Uterus (tissue), 2 donors: ENCODE measurements around the gene ARHGEF11.

Experiments used
- POLR2A ChIP-seq, 2 donors: fragments of 450-650 bp; IDR thresholded peaks; one replicate each; pipeline ENCODE4 v1.6.1; 2016; ENCODE audit warnings: antibody characterized with exemption in 2 of 2, mild to moderate bottlenecking in 1 of 2, moderate library complexity in 1 of 2
- TF ChIP-seq, protein P1 (sequence below), 4 experiments: fragments of 200-600 bp in 2 of 4; fragments of 450-650 bp in 2 of 4; sonication (generic) in 2 of 4; IDR thresholded peaks; one replicate each; pipeline ENCODE4 v1.5.1; 2016 to 2019; ENCODE audit warnings: antibody characterized with exemption in 4 of 4, mild to moderate bottlenecking in 2 of 4, moderate library complexity in 1 of 4

DNA sequence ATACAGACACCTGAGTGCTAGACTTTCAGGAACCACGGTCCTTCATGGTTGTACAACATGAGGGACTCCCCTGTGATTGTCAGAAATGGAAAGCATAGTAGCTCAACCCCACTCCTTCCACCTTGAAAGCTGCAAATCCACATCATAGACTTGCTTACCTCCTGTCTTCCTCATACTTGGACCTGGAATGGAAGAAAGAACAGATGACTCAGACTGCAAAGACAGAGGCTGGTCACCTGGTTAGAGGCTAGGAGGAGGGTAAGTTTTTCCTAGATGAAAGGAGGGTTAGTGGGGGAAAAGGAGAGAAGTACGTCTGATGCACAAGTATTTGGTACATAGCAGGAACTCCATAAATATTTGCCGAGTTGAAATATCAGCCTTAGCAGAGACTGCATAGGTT is 87.9 kb downstream of the ARHGEF11 start:
- TF ChIP-seq, protein P1, sequence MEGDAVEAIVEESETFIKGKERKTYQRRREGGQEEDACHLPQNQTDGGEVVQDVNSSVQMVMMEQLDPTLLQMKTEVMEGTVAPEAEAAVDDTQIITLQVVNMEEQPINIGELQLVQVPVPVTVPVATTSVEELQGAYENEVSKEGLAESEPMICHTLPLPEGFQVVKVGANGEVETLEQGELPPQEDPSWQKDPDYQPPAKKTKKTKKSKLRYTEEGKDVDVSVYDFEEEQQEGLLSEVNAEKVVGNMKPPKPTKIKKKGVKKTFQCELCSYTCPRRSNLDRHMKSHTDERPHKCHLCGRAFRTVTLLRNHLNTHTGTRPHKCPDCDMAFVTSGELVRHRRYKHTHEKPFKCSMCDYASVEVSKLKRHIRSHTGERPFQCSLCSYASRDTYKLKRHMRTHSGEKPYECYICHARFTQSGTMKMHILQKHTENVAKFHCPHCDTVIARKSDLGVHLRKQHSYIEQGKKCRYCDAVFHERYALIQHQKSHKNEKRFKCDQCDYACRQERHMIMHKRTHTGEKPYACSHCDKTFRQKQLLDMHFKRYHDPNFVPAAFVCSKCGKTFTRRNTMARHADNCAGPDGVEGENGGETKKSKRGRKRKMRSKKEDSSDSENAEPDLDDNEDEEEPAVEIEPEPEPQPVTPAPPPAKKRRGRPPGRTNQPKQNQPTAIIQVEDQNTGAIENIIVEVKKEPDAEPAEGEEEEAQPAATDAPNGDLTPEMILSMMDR (IDR thresholded peaks at IDR 0.05): no peak
- no peak for TF ChIP-seq POLR2A (IDR thresholded peaks at IDR 0.05)
